Mesenchymal stem cell (in vitro differentiated cells and primary cell): Measurements from ENCODE around the gene ANGPT4.

Experiments used
- DNase-seq: peaks from one replicate; pipeline ENCODE4 v3.0.0-alpha.2; 2013
- H2AFZ ChIP-seq: one replicate; pipeline ENCODE4 v1.6.1; 2013; ENCODE audit warnings: low read depth, mild to moderate bottlenecking, control low read depth, inconsistent platforms, low read length, moderate library complexity
- H2AK5ac ChIP-seq: 2 replicates; pipeline ENCODE4 v1.6.1; 2013; ENCODE audit warnings: low read length, moderate library complexity, mild to moderate bottlenecking, inconsistent platforms; ENCODE audit not compliant: severe bottlenecking
- H2BK120ac ChIP-seq: one replicate; pipeline ENCODE4 v1.6.1; 2013; ENCODE audit warnings: low read depth, mild to moderate bottlenecking, inconsistent platforms, low read length, moderate library complexity
- H2BK12ac ChIP-seq, 2 experiments: one replicate each; pipeline ENCODE4 v1.6.1; 2013; ENCODE audit warnings: inconsistent platforms in 2 of 2, low read length in 2 of 2, mild to moderate bottlenecking in 2 of 2, moderate library complexity in 2 of 2, control low read depth in 1 of 2
- H2BK15ac ChIP-seq: one replicate; pipeline ENCODE4 v1.6.1; 2013; ENCODE audit warnings: mild to moderate bottlenecking, low read depth, inconsistent platforms; ENCODE audit not compliant: poor library complexity, severe bottlenecking
- H2BK5ac ChIP-seq: 2 replicates; pipeline ENCODE4 v1.6.1; 2013; ENCODE audit warnings: low read depth, mild to moderate bottlenecking, low read length, control low read depth, inconsistent platforms; ENCODE audit not compliant: poor library complexity, severe bottlenecking
- H3K14ac ChIP-seq, 2 experiments: one replicate each; pipeline ENCODE4 v1.6.1; 2013; ENCODE audit warnings: inconsistent platforms in 2 of 2, low read length in 2 of 2, control low read depth in 1 of 2, mild to moderate bottlenecking in 1 of 2, moderate library complexity in 1 of 2
- H3K18ac ChIP-seq, 2 experiments: one replicate each; pipeline ENCODE4 v1.6.1; 2013; ENCODE audit warnings: inconsistent platforms in 2 of 2, low read length in 2 of 2, control low read depth in 1 of 2, low read depth in 1 of 2, mild to moderate bottlenecking in 1 of 2
- H3K23ac ChIP-seq, 2 experiments: one replicate each; pipeline ENCODE4 v1.6.1; 2013; ENCODE audit warnings: inconsistent platforms in 2 of 2, low read length in 2 of 2, mild to moderate bottlenecking in 2 of 2, moderate library complexity in 2 of 2, control low read depth in 1 of 2
- H3K27ac ChIP-seq: 2 replicates; pipeline ENCODE4 v1.5.1; 2013; ENCODE audit warnings: mild to moderate bottlenecking, moderate library complexity, low read length, control low read depth, inconsistent platforms; ENCODE audit not compliant: poor library complexity, severe bottlenecking
- H3K27me3 ChIP-seq, 2 experiments: 2 replicates each; pipeline versions ENCODE4 v1.6.1 to v1.7.0; 2013; ENCODE audit warnings: low read length in 2 of 2, mild to moderate bottlenecking in 2 of 2, moderate library complexity in 2 of 2, control low read depth in 1 of 2, inconsistent platforms in 1 of 2; ENCODE audit not compliant: control insufficient read depth in 1 of 2, insufficient read depth in 1 of 2
- H3K36me3 ChIP-seq, 2 experiments: 2 replicates each; pipeline versions ENCODE4 v1.6.1 to v1.7.0; 2013; ENCODE audit warnings: low read length in 2 of 2, control low read depth in 1 of 2, inconsistent platforms in 1 of 2, low read depth in 1 of 2, mild to moderate bottlenecking in 1 of 2; ENCODE audit not compliant: insufficient read depth in 2 of 2, control insufficient read depth in 1 of 2
- H3K4ac ChIP-seq, 2 experiments: one replicate each; pipeline ENCODE4 v1.6.1; 2013; ENCODE audit warnings: inconsistent platforms in 2 of 2, low read length in 2 of 2, mild to moderate bottlenecking in 2 of 2, moderate library complexity in 2 of 2, control low read depth in 1 of 2, low read depth in 1 of 2
- H3K4me1 ChIP-seq: 2 replicates; pipeline ENCODE4 v1.6.1; 2013; ENCODE audit warnings: low read depth, low read length, control low read depth; ENCODE audit not compliant: control insufficient read depth, insufficient read depth
- H3K4me2 ChIP-seq: 2 replicates; pipeline ENCODE4 v1.6.1; 2013; ENCODE audit warnings: low read length, mild to moderate bottlenecking, inconsistent platforms; ENCODE audit not compliant: poor library complexity, severe bottlenecking
- H3K4me3 ChIP-seq, 2 experiments: 2 replicates each; pipeline versions ENCODE4 v1.5.1 to v1.7.0; 2013; ENCODE audit warnings: low read length in 2 of 2, mild to moderate bottlenecking in 2 of 2, control low read depth in 1 of 2, low read depth in 1 of 2; ENCODE audit not compliant: insufficient read depth in 1 of 2
- H3K79me1 ChIP-seq: replicated peaks from 2 replicates; pipeline ENCODE4 v1.6.1; 2013; ENCODE audit warnings: mild to moderate bottlenecking, control low read depth, low read length, inconsistent platforms; ENCODE audit not compliant: poor library complexity, severe bottlenecking
- H3K9ac ChIP-seq: 2 replicates; pipeline ENCODE4 v1.7.0; 2013; ENCODE audit warnings: mild to moderate bottlenecking, low read length, moderate library complexity
- H3K9me3 ChIP-seq: 2 replicates; pipeline ENCODE4 v1.7.0; 2013; ENCODE audit warnings: mild to moderate bottlenecking, low read length; ENCODE audit not compliant: control insufficient read depth
- H4K8ac ChIP-seq: one replicate; pipeline ENCODE4 v1.6.1; 2013; ENCODE audit warnings: inconsistent platforms, mild to moderate bottlenecking, low read length, moderate library complexity
- H4K91ac ChIP-seq: one replicate; pipeline ENCODE4 v1.6.1; 2013; ENCODE audit warnings: mild to moderate bottlenecking, low read length, inconsistent platforms
- WGBS: methylation state at CpG from one replicate; pipeline ENCODE4 v1.1.7; 2013; ENCODE audit warnings: mixed read lengths; 5-methylcytosine and 5-hydroxymethylcytosine counted together

Gene ANGPT4

GRCh38 chr20:833450-834150 lies 82.5 kb downstream of the ANGPT4 start, which contains the start of gene FAM110A:
TSS of gene FAM110A (plus strand) at chr20:833715. CDS start at chr20:844805, 11,090 bp downstream.
- Histone ChIP-seq H3K4me3 (peak within 1 kb of the TSS; percentile 80 to 89), H3K27ac (peak within 1 kb of the TSS; percentile 31), H2AFZ (peak within 1 kb of the TSS; percentile 72), H3K4me1 (peaks cover 6% of the 10 kb centered on the region), H3K36me3 (no peaks in the 10 kb centered on the region), H2AK5ac (no peak within 1 kb of the TSS), H3K14ac (peak within 1 kb of the TSS; percentile 67 to 80), H3K79me1 (peaks cover 19% of the 10 kb centered on the region), H3K23ac (peak within 1 kb of the TSS; percentile 38 to 40), H2BK5ac (peak within 1 kb of the TSS; percentile 89), H3K27me3 (no peaks in the 10 kb centered on the region), H3K9me3 (no peaks in the 10 kb centered on the region), H2BK120ac (peak within 1 kb of the TSS; percentile 99), H3K9ac (peak within 1 kb of the TSS; percentile 93), H2BK15ac (peak within 1 kb of the TSS; percentile 95), H4K8ac (peak within 1 kb of the TSS; percentile 98), H3K4ac (peak within 1 kb of the TSS in 1 of 2 experiments; percentile 92), H2BK12ac (peak within 1 kb of the TSS; percentile 45 to 73), H3K18ac (peak within 1 kb of the TSS; percentile 94 to 98), H4K91ac (peak within 1 kb of the TSS; percentile 98), H3K4me2 (peak within 1 kb of the TSS; percentile 90)
- WGBS, result 1% methylated on average over 60 of the region's 64 CpGs
- peak; percentile 96 for DNase-seq

DNA sequence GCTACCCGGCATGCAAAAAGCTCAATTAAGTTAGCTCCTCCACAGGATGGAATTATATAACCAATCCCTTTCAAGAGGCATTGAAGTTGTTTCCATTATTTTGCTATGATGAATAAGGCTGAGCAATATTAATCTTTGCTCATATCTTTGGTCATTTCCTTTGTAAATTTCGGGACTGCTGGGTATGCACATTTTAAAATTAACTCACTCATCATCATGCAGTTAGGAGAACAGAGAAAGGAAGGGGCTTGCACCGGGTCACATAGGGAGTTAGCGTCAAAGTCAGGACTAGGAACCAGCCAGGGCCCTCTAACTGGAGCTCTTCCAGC lies 83.0 kb downstream of the ANGPT4 start:
- no peak overlapping the region for H3K4ac ChIP-seq
- WGBS, result 0% methylated on average over 2 of the region's 4 CpGs

DNA sequence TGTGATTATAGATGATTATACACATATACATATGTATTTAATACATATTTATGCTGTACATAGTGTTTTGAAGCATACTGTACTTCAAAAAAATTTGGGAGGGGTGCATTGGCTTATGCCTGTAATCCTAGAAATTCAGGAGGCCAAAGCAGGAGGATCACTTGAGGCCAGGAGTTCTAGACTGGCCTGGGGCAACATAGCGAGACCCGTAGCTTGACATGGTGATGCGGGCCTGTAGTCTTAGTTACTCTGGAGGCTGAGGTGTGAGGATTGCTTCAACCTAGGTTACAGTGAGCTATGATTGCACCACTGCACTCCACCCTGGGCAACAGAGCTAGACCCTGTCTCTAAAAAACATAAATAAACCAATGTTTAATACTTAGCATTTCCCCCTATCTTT lies 84.2 kb downstream of the ANGPT4 start:
- H3K23ac ChIP-seq, result no peak overlapping the region
- H2AFZ ChIP-seq, result no peak overlapping the region
- no peak overlapping the region for H3K4me3 ChIP-seq
- 100% methylated on average over 3 of the region's 3 CpGs for WGBS
- no peak overlapping the region for H3K18ac ChIP-seq
- no peak overlapping the region for H2BK5ac ChIP-seq
- H3K79me1 ChIP-seq, result peaks cover 10% of the 10 kb centered on the region
- no peak overlapping the region for H3K4ac ChIP-seq
- no peak overlapping the region for H2AK5ac ChIP-seq
- DNase-seq, result no peak
- H2BK120ac ChIP-seq, result no peak overlapping the region
- H3K9ac ChIP-seq, result no peak overlapping the region
- H3K4me2 ChIP-seq, result no peak overlapping the region
- no peaks in the 10 kb centered on the region for H3K27me3 ChIP-seq
- H2BK15ac ChIP-seq, result no peak overlapping the region
- no peak overlapping the region for H3K14ac ChIP-seq
- H2BK12ac ChIP-seq, result no peak overlapping the region
- no peaks in the 10 kb centered on the region for H3K9me3 ChIP-seq
- no peak overlapping the region for H4K91ac ChIP-seq
- H3K36me3 ChIP-seq, result no peaks in the 10 kb centered on the region
- no peak overlapping the region for H3K27ac ChIP-seq
- peaks cover 6% of the 10 kb centered on the region for H3K4me1 ChIP-seq
- no peak overlapping the region for H4K8ac ChIP-seq

More for the DNA sequence above, 83.0 kb downstream of the ANGPT4 start:
- Histone ChIP-seq H2BK15ac (no peak overlapping the region), H2BK120ac (peak overlapping the region; percentile 80), H3K27me3 (no peaks in the 10 kb centered on the region), H3K14ac (no peak overlapping the region), H4K91ac (no peak overlapping the region), H2AK5ac (no peak overlapping the region), H4K8ac (no peak overlapping the region), H3K4me1 (peaks cover 6% of the 10 kb centered on the region), H3K9me3 (no peaks in the 10 kb centered on the region), H3K79me1 (peaks cover 15% of the 10 kb centered on the region), H3K23ac (no peak overlapping the region), H3K4me3 (peak overlapping the region; percentile 48 to 89), H3K4me2 (peak overlapping the region; percentile 85), H2BK12ac (no peak overlapping the region), H3K36me3 (no peaks in the 10 kb centered on the region), H3K9ac (peak overlapping the region; percentile 93), H2AFZ (no peak overlapping the region), H3K18ac (peak overlapping the region in 1 of 2 experiments; percentile 77), H3K27ac (peak overlapping the region; percentile 31), H2BK5ac (no peak overlapping the region)
- DNase-seq, result no peak

- Histone ChIP-seq H2BK15ac (no peak overlapping the region), H2AFZ (no peak overlapping the region), H3K27ac (no peak overlapping the region), H3K4ac (no peak overlapping the region), H4K91ac (no peak overlapping the region), H3K36me3 (no peaks in the 10 kb centered on the region), H3K14ac (no peak overlapping the region), H2BK12ac (no peak overlapping the region), H3K18ac (no peak overlapping the region), H4K8ac (no peak overlapping the region), H3K27me3 (no peaks in the 10 kb centered on the region), H3K9ac (no peak overlapping the region), H3K4me1 (peaks cover 6% of the 10 kb centered on the region), H2BK120ac (no peak overlapping the region), H3K4me3 (no peak overlapping the region), H2BK5ac (no peak overlapping the region), H3K4me2 (no peak overlapping the region), H3K9me3 (no peaks in the 10 kb centered on the region), H3K79me1 (peaks cover 10% of the 10 kb centered on the region), H3K23ac (no peak overlapping the region), H2AK5ac (no peak overlapping the region)
- WGBS, result 95% methylated on average over 2 of the region's 3 CpGs
- no peak for DNase-seq
Measured at GRCh38 chr20:831251-831650, 84.9 kb downstream of the ANGPT4 start.
